ENCODE measurements around the gene WDR64. TPM values are rescaled to one million over a fixed set of nuclear protein-coding genes. Genes with fewer than 3 reads are reported as not detected.

The WDR64 gene
- total and polyA plus RNA-seq, 2 of the 13 experiments (the other 11 are each of a cell fraction or from before 2014, with no cell fraction given), result not detected

DNA sequence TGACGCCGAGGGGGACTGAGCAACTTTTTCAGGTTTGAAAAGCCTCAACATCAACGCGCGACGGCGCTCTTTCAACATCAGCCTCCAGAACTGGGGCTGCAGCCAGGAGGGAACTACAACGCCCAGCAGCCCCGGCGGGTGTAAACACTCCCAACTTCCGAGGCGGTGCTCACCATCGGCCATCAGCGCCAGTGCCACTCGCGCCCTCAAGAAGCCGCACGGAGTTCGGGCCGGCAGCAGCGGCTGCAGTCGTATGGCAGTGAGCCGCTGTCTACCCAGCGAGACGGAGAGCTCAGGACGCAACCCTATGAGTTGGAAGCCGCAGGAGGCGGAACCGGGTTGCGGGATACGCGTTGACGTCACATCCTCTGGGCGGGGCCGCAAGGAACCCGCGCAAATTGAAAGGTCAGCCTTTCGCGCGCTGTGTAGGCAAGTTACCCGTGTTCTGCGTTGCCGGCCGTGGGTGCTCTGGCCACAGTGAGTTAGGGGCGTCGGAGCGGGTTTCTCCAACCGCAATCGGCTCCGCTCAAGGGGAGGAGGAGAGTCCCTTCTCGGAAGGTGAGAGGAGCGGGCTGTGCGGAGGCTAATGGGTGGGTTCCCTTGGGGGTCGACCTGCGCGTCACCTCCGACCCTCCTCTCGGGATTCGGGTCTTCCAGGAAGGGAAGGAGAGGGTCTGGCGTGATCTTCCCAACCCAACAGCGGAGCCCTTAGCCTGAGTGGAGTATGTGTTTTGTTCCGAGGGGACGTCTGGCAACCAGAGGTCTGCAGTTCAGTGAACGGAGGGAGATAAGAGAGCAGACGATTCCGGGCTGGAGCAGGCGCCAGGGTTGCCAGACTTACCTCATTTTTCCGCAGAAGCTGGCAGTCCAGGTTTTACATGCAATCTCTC lies 196.0 kb downstream of the WDR64 start, which contains the start of gene EXO1 (continued):
- TF ChIP-seq, protein P1, sequence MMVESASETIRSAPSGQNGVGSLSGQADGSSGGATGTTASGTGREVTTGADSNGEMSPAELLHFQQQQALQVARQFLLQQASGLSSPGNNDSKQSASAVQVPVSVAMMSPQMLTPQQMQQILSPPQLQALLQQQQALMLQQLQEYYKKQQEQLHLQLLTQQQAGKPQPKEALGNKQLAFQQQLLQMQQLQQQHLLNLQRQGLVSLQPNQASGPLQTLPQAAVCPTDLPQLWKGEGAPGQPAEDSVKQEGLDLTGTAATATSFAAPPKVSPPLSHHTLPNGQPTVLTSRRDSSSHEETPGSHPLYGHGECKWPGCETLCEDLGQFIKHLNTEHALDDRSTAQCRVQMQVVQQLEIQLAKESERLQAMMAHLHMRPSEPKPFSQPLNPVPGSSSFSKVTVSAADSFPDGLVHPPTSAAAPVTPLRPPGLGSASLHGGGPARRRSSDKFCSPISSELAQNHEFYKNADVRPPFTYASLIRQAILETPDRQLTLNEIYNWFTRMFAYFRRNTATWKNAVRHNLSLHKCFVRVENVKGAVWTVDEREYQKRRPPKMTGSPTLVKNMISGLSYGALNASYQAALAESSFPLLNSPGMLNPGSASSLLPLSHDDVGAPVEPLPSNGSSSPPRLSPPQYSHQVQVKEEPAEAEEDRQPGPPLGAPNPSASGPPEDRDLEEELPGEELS (CRISPR knock-in tag; IDR thresholded peaks at IDR 0.05), result peak; percentile 60
- TF ChIP-seq, protein P2, sequence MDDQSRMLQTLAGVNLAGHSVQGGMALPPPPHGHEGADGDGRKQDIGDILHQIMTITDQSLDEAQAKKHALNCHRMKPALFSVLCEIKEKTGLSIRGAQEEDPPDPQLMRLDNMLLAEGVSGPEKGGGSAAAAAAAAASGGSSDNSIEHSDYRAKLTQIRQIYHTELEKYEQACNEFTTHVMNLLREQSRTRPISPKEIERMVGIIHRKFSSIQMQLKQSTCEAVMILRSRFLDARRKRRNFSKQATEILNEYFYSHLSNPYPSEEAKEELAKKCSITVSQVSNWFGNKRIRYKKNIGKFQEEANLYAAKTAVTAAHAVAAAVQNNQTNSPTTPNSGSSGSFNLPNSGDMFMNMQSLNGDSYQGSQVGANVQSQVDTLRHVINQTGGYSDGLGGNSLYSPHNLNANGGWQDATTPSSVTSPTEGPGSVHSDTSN (CRISPR knock-in tag; IDR thresholded peaks at IDR 0.05; ENCODE audit: borderline replicate concordance), result no peak
- peak; percentile 63 for TF ChIP-seq HDAC2 (CRISPR knock-in tag; IDR thresholded peaks at IDR 0.05)
- no peak for TF ChIP-seq IKZF4 (CRISPR knock-in tag; IDR thresholded peaks at IDR 0.05; ENCODE audit: borderline replicate concordance, low read depth, not compliant biosample characterization)
- TF ChIP-seq ZNF17 (CRISPR knock-in tag; IDR thresholded peaks at IDR 0.05), result no peak
- TF ChIP-seq ZNF615 (CRISPR knock-in tag; IDR thresholded peaks at IDR 0.05; ENCODE audit: borderline replicate concordance), result 0 out of 2 replicates have a peak, but pooled peaks have one; percentile 61
- TF ChIP-seq, protein P3, sequence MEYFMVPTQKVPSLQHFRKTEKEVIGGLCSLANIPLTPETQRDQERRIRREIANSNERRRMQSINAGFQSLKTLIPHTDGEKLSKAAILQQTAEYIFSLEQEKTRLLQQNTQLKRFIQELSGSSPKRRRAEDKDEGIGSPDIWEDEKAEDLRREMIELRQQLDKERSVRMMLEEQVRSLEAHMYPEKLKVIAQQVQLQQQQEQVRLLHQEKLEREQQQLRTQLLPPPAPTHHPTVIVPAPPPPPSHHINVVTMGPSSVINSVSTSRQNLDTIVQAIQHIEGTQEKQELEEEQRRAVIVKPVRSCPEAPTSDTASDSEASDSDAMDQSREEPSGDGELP (IDR thresholded peaks at IDR 0.05; ENCODE audit: borderline replicate concordance, low read depth), result no peak
- no peak; the same call in 1 of the 2 replicates for TF ChIP-seq ZNF224 (CRISPR knock-in tag; IDR thresholded peaks at IDR 0.05)
- no peak for TF ChIP-seq MIER3 (CRISPR knock-in tag; IDR thresholded peaks at IDR 0.05; ENCODE audit: borderline replicate concordance)
- TF ChIP-seq ZNF382 (CRISPR knock-in tag; IDR thresholded peaks at IDR 0.05; ENCODE audit: borderline replicate concordance), result no peak
- peak; percentile 49 for TF ChIP-seq STAG1 (CRISPR knock-in tag; IDR thresholded peaks at IDR 0.05)
- peak; percentile 84; the same call in 1 of the 2 replicates for TF ChIP-seq ZNF839 (CRISPR knock-in tag; IDR thresholded peaks at IDR 0.05; ENCODE audit: borderline replicate concordance)
- no peak for TF ChIP-seq ZNF550 (CRISPR knock-in tag; IDR thresholded peaks at IDR 0.05; ENCODE audit: borderline replicate concordance)
- TF ChIP-seq HOXA5 (CRISPR knock-in tag; IDR thresholded peaks at IDR 0.05), result no peak; the same call in 1 of the 2 replicates
- TF ChIP-seq, protein P4, sequence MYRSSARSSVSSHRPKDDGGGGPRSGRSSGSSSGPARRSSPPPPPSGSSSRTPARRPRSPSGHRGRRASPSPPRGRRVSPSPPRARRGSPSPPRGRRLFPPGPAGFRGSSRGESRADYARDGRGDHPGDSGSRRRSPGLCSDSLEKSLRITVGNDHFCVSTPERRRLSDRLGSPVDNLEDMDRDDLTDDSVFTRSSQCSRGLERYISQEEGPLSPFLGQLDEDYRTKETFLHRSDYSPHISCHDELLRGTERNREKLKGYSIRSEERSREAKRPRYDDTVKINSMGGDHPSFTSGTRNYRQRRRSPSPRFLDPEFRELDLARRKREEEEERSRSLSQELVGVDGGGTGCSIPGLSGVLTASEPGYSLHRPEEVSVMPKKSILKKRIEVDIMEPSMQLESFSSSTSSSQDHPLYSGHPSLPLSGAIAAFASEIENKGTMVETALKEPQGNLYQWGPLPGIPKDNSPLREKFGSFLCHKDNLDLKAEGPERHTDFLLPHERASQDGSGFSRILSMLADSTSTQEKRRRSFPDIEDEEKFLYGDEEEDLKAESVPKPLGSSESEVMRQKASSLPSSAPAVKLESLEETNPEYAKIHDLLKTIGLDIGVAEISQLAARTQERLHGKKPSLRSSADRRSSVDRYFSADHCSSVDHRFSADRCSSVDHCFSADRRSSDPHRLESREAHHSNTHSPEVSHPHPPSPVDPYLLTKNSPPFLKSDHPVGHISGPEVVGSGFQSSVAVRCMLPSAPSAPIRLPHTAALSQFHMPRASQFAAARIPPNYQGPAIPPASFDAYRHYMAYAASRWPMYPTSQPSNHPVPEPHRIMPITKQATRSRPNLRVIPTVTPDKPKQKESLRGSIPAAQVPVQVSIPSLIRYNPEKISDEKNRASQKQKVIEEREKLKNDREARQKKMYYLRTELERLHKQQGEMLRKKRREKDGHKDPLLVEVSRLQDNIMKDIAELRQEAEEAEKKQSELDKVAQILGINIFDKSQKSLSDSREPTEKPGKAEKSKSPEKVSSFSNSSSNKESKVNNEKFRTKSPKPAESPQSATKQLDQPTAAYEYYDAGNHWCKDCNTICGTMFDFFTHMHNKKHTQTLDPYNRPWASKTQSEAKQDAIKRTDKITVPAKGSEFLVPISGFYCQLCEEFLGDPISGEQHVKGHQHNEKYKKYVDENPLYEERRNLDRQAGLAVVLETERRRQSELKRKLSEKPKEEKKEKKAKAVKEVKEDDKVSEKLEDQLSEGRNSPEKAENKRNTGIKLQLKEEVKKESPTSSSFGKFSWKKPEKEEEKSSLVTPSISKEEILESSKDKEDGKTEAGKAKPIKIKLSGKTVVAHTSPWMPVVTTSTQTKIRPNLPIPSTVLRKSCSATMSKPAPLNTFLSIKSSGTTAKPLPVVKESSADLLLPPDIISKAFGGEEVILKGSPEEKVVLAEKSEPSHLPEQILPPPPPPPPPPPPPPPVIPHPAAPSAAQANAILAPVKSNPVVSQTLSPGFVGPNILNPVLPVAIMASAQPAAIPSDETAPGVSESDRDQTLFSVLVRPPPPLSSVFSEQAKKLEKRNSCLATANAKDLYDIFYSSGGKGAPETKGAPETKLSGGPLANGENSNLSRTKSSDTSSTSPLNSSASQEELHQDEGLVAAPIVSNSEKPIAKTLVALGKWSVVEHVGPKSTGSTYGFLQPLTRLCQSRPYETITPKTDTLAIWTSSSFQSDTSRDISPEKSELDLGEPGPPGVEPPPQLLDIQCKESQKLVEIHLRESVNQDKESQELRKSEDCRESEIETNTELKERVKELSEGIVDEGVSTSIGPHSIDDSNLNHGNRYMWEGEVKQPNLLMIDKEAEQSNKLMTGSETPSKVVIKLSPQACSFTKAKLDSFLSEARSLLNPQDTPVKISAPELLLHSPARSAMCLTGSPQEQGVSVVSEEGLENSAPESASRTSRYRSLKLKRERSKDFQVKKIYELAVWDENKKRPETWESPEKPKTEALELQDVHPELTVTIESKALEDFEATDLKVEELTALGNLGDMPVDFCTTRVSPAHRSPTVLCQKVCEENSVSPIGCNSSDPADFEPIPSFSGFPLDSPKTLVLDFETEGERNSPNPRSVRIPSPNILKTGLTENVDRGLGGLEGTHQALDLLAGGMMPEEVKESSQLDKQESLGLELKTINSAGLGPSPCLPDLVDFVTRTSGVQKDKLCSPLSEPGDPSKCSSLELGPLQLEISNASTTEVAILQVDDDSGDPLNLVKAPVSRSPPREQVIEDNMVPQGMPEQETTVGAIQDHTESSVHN (CRISPR knock-in tag; IDR thresholded peaks at IDR 0.05), result no peak
